GM21447 (cell line): ENCODE results near the gene DNAH10.

ENCODE experiments used
- ATAC-seq: cut with Tn5 transposase; IDR thresholded peaks from one replicate; pipeline ENCODE4 v1.9.1; 2021; ENCODE audit not compliant: unreplicated experiment

DNAH10 gene

DNA sequence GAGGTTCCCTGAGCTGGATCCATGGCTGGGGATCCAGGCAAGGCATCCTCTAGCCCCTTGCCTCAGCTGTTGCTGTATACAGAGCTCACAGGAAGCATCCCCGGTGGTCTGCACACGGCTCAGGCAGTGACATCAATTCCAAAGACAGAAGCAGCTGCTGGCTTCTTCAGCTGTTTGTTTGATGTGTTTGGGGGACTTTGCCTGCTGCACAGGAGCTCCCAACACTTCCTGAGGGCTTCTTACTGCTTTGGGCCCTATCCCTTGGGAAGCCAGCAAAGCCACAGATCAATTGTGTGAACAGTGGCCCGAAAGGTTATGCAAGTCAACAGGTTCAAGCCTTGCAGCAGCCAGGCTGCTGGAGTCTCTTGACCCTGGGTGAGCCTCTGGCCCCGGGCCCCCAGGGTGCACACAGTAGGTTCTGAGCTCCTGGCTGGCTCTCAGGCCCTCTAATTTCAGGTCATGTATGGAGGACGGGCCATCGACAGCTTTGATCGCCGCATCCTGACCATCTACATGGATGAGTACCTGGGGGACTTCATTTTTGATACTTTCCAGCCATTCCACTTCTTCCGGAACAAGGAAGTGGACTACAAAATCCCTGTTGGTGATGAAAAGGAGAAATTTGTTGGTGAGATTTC, 168.0 kb downstream of the DNAH10 start:
- ATAC-seq: no peak

DNA sequence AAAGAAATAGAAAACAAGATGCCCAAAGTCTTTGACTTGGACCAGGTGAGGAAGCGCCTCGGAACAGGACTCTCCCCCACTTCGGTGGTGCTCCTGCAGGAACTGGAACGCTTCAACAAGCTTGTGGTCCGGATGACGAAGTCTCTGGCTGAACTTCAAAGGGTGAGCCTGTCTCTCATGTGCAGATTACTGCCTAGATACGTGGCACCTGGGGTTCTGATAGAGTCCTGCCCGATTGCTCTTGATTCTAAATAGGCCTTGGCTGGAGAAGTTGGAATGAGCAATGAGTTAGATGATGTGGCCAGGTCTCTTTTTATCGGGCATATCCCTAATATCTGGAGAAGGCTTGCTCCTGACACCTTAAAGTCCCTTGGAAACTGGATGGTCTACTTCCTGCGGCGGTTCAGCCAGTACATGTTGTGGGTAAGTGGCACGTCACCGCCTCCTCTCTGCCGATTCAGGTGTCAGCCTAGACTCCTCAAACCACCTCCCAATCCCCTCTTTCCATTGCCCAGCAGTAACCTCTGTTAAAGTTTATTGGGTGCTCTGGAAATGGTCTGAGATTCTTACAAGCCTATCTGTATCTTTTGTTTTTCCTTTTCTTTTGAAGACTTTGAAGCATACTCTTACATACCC, 169.7 kb downstream of the DNAH10 start:
- ATAC-seq: no peak

DNA sequence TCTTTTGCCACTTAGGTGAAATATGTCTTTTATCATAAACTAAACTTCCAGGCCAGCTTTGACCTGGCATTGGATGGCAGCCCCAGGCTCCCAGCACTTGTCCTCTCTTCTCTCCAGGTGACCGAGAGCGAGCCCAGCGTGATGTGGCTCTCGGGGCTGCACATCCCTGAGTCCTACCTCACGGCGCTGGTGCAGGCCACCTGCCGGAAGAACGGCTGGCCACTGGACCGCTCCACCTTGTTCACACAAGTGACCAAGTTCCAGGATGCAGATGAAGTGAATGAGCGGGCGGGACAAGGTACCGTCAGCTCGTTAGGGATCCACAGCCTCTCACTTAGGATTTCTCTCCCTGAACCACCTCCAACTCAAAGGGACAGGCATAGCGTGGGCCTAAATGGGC, 171.1 kb downstream of the DNAH10 start:
- no peak for ATAC-seq

DNA sequence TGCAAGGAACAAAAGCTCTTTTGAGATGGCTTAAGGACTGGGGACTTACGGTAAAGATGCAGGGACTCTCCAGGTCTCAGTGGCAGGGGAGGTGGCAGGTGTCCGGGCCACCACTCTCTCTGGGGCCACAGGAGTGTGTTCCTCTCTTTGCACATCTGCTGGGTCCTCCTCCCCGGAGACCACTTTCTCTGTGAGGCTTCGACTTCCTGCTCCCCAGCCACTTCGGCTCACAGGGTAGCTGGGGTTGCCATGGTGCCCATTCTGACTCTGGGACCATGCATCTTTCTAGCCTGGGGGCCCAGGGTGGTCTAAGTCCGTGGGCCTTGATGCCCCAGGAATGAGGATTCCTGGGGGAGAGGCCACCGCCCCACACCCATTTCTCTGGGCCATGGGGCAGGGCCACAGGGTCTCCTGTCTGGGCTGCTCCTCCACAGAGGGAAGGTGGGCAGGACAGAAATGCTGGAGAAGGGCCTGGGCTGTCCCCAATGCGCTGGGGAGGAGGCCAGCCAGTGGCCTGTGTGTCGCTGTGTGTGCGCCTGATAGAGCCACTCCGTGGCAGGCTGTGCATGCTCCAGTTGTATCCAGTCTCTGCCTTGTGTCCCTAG, 172.0 kb downstream of the DNAH10 start:
- ATAC-seq: no peak

DNA sequence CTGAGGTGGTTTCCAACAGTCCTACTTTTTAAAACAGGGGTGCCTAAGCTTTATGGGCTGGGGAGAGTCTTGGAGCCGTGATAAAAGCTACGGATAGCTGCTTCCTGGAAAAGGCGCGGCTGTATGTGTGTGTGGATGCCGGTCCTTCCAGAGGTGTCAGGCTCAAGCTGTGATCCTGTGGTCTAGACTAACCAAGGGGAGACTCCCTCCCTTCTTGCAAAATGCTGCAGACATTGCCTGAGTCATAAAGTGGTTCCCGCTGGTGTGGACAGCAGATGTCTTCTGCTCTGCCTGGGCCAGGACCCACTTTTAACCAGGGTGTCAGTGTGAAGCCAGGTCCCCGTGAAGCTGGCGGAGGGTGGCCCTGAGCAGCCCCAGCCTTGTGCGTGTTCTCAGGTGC, 172.7 kb downstream of the DNAH10 start:
- no peak for ATAC-seq

DNA sequence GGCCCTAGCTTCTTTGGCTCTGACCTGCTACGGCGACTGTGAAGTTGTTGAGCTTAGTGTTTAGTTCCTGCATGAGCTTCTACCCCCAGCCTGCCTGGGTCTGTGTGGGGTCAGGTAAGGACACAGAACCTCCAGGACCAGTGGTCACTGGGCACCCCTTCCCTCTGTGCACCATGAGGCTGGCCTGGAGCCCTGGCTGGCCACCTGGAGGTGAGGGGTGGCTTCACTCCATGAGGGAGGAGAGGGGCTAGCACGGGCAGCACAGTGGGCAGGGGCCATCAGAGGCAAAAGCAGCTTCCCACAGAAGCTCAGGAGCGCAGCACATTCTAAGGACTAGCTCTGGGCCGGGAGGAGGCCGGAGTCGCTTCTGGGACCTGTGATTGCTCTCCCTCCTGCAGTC, 173.9 kb downstream of the DNAH10 start:
- no peak for ATAC-seq

DNA sequence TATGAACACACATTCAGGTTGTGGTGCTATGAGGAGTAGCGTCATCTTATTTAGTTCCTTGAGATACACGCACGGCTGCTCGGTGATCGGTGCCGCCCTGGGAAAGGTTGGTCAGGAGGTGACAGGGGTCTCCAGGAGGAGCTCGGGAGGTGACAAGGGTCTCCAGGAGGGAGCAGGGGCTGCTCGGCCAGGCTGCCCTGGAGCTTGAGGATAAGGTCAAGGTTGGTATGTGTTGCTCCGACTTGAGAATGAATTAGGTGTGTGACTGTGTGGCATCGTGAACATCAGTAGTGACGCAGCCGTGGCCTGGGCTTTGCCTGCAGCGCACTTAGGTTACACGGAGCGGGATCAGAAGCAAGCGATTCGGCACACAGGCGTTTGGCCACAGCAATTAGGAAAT, 174.4 kb downstream of the DNAH10 start:
- ATAC-seq: no peak

DNA sequence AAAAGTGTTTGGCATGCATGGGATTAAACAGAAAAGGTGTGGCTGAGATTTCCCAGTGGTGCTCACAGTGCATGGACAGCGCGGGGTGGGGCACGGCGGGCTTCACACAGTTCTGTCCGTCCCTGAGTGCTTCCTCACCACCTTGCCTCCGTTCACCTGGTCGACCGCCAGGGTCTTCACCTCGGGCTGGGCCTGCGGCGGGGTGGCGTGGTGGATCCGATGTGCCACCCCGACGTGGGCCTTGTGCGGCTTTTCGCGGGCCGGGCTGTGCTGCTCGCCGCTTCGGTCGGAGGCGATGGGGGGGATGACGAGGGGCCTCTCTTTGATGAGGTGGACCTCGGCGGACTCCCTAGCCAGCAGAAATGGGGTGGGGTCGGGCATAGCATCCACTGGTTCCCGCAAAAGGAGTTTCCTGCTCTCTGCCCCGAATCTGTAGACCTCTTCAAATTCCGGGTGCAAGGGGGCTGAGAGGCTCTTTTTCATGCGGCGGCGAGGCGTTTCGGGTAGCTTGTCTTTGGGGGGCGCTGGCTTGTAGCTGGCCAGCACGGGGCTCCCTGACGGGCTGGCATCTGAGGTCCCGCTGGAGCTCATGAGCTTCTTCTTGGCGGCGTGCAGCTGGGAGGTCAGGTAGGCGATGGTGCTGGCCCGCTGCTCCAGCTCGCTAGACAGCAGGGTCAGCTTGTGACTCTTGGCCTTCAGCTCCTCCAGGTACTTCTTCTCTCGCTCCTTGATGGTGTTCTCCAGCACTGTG, 175.0 kb downstream of the DNAH10 start:
- ATAC-seq: no peak

DNA sequence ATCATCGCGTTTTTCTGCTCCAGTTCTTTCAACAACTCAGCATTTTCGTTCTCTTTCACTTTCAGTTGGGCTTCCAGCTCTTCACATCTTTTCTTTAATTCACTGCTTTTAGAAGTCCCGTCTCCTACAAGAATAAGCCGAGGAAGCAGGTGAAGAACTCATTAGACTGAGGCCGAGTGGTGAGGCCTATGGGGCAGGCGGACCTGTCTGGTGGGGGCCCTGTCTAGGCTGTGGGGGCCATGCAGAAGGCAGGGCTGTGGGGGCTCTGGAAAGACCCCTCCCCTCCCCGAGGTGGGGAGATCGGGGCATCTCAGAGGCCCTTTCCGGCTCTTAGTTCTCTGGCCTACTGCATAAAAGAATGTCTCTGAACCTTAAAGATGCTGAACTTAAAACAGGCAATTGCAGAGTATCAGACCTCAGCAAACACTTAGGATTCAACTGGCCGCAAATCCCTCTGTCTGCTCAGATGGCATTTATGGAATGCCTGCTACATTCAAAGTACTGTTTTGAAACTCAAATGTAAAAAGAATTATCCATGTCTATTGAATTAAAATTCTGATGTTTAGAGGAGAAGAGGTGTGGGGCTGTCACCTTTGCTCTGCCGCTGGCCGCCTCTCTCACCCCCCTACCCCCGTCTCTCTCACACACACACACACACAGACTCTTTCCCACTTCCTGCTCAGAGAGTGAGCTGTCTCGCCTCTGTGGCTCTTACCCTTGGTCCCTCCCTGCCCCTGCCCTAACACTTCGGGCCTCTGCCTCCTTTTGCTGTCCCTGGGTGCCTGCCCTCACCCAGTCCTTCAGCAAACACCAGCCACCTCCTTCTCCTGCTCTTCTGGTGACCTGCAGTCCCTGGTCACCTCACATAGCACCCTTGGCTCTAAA, 175.8 kb downstream of the DNAH10 start:
- ATAC-seq: no peak

DNA sequence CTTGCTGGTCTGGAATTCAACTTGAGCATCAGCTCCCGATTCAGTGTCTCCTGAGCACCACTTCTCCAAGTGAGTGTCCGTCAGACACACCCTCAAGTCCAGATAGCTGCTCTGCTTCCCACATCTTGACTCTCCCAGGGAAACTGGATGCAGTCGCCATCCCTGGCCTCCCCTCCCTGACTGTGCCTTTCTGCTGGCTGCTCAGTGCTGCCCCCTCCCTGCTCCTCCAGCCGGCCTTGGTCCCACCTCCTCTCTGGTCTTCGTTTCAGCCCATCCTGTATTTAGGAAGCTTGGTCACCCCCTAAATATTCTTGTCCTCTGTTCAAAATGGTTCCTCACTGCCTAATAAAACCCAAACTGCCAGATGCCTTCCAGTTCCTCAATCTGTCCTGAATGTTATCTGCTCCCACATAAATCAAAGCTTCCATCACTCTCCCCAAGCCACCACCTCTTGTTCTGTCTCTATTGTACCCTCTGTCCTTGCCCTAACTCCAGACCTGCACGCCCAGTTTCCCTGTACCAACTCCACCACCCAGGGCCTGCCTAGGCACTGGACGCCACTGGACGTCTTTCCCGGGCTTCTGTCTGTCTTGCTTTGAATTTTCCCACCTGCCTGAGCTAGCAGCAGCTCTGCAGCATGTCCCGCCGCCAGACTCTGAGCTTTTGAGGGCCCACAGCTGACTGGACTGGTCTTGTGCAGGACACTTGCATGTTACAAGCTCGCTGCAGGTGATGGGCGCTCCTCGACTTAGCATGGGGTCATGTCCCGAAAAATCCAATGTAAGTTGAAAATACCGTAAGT, 176.8 kb downstream of the DNAH10 start:
- no peak for ATAC-seq

DNA sequence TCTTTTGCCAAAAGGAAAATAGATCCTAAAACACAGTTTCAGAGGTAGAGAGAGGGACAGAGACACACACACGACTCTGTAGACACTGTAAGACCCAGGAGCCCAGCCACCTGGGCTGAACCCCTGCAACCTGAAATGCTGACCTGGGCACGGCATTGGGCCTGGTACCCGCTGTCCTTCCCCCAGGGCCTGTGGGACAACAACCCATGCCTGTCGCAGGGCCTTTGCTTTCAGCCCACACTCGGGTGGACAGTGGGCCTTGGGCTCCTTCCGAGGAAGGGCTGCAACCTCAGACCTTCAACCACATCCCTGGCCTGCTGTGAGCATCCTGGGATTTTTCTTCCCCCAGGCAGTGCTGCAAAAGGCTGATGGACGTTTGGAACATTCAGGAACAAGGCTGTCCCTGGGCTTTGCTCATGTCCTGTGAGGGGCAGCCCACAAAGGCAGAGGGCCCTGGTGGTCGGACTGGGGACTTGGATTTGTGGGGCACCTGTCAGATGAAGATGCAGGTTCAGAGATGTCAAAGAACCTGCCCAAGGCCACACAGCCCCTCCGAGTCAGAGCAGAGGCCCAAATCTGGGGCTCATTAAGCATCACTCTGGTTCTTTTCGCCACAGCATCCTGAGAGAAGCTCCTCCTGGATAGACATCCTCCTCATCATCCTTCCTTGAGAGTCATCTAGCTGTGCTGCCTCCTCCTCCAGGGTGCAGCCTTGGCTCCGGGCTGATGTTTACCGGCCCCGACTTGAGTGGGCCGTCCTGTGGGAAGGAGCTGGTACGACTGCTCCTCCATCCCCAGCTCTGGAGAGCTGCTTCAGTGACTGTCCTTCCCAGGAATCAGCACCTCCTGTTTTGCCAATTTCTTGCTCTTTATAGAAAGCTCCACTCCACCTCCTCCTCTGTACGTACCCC, 177.9 kb downstream of the DNAH10 start:
- ATAC-seq: no peak

DNA sequence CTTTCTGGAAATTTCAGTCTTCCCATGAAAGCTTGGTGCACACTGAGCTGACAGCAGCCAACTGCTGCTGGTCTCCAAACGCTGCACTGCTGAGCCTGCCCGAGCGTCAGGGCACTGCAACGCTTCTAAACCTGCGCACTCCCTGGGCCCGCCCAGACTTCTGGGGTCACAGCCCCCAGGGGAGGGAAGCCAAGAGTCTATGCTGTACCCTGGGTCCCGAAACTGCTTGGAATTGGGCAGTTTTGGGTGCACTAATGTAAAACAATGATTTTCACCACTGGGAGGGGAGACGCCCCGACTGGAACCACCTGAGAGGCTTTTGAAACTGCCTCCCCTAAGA, 178.5 kb downstream of the DNAH10 start:
- no peak for ATAC-seq

DNA sequence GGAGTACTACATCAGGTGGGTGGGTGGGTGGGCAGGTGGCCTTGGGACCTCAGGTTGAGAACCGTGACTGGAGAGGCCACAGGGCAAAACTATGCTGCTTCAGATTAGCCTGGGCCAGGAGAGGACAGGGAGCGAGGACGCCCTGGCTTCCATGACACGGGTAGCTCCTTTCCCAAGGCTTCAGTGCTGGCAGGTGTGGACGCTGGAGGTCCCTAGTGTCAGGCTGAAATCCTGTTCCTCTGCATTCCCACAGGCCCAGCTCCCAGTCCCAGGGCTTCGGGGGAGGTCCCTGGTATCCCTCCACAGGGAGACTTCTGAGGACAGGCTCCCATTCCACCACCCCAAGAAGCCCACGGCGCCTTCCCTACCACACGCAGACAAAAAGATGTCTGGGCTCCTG, 178.9 kb downstream of the DNAH10 start:
- ATAC-seq: no peak

DNA sequence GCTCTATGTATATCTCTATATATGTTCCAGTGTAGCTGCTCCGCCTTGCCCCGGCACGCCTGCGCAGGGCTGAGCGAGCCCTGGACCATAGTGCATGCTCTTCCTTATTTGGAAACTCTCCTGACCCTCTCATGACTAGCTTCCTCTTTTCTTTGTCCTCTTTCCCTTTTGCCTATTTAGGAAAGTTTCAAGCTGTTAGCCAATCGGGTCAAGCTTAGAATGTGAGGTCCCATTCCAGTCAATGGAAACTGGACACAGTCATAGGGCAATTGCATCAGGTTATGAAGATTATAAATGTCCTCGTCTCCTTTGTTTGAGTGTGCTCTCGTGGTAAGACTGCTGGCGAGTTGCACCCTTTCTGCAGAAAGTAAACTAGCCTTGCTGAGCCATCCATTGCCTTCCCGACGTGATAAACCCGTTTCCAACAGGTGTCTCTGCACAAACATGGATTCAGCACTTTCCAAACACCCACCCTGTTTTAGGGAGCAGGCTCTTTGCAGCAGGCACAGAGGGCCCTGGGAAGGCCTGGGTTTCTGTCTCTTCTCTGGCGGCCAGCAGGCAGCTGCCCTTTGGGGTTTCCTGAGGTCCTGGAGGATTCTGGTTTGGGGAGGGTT, 179.6 kb downstream of the DNAH10 start:
- no peak for ATAC-seq

DNA sequence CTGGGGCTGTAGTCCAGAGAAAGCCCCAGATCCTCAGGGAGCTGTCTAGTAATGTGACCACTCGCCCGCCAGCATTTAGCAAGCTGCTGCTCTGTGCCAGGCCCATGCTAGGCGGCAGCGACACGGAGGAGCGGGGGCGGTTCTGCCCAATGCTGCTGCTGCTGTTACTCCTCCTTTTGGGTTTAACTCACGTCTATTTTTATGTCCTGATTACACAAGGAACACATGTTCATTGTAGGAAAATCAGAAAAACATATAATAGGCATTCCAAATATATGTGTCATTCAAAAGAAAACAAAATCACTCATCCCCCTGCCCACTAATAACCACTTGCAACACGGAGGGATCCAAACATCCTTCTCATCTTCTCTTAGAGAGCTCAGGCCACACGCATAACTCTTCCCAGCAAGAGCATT, 180.1 kb downstream of the DNAH10 start:
- ATAC-seq: no peak

DNA sequence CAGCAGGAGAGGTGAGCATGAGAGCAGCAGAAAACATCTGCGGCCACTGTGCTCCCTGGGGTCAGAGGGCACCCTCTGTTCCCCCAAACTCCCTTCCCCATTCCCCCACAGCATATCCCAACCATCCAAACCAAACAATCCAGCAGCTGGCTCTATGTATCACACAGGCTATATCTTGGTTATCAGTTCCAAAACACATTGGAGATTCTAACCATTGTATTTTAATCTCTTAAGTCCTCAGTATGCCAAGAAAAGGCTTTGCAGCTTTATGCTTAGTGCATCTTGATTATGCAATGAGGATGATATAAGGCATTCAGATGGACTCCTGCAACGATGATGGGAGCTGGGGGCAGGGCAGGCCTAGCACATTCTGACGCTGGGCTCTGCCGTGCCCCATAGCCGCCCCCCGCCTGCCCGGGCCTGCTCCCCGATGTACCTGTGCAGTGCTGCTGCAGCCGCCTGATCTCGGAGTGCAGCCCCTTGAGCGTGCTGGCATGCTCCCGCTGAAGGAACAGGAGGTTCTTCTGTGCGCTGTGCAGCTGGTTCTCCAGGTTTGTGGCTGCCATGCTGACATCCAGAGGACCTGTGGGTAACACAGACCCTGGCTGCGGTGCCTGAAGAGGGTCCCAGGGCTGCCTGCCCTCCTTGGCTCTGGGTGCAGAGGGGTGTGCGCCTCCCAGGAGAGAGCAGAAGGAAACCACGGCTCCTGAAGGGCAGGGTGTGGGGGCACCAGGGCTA, 181.0 kb downstream of the DNAH10 start:
- ATAC-seq: no peak

DNA sequence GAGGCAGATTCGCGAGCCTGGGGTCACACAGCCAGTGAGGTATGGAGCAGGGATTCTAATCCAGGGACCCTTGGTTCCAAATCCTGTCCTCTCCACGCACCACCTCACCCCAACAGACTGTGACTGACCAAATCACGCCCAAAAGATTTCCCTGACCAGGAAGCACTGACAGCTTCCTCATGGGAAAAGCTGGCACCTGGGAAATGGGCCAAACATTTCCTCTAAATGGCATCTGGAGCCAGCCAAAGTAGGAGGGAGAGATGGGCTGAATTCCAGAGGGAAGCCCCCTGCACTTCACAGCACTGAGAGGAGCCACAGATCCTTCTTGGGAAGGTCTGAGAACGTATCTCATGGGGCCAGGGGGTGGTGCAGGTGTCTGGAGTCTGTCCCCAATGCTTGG, 181.7 kb downstream of the DNAH10 start:
- no peak for ATAC-seq

DNA sequence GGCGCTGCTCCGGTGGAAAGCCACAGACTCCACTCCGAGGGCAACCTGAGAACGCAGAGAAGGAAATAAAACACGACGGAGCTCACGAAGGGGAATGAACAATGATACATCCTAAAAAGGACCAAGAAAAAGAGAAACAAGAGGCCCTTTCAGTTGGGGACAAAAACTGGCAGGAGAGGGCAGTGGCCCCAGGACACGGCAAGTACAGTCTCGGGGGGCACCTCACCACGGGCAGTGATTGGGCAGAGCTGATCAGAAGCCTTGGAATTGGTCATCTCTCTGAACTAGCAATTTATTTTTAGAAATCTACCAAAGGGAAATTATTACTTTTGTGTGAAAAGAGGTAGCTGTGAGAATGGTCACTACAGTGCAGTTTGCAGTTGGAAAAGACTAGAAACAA, 182.6 kb downstream of the DNAH10 start:
- ATAC-seq: no peak
